Inferior parietal cortex (tissue), 1 donor: ENCODE measurements around the gene PLD5.
A peak's percentile ranks its signal among the peaks of the same experiment; 100 is the strongest.
"Not testable (repeated sequence)": the region's sequence is repeated elsewhere in the genome, so short reads cannot be mapped to it uniquely, and the experiment has no call there.

Experiments used
- DNase-seq: peaks from one replicate; pipeline ENCODE4 v3.0.0-alpha.2; 2016; ENCODE audit errors: extremely low spot score

Gene PLD5

GRCh38 chr1:242059976-242060375 lies 464.5 kb downstream of the PLD5 start:
- peak; percentile 5 for DNase-seq

GRCh38 chr1:242058582-242058981 lies 465.9 kb downstream of the PLD5 start:
- DNase-seq = not testable (repeated sequence)

- DNase-seq = not testable (repeated sequence)
These were observed 466.3 kb downstream of the PLD5 start for GRCh38 chr1:242058181-242058580.

GRCh38 chr1:242057745-242058115 lies 466.8 kb downstream of the PLD5 start:
- no peak for DNase-seq

GRCh38 chr1:242056988-242057744 lies 467.3 kb downstream of the PLD5 start:
- DNase-seq = no peak

- DNase-seq = no peak
These were observed 468.7 kb downstream of the PLD5 start for GRCh38 chr1:242055749-242056320.

GRCh38 chr1:242043165-242043564 lies 481.3 kb downstream of the PLD5 start:
- no peak for DNase-seq

- DNase-seq = no peak
These were observed 490.1 kb downstream of the PLD5 start for GRCh38 chr1:242034392-242034791.

- DNase-seq = no peak
These were observed 491.1 kb downstream of the PLD5 start for GRCh38 chr1:242033447-242033846.
